HepG2 (cell line): ENCODE results near the gene THADA. TPM values are rescaled to one million over a fixed set of nuclear protein-coding genes. Genes with fewer than 3 reads are reported as not detected.

Experiments used
- ASH2L ChIP-seq: fragments of 300-600, 200-600 bp; sonication (generic); IDR thresholded peaks from 2 replicates; pipeline ENCODE4 v1.7.0; 2017; ENCODE audit warnings: low read depth, mild to moderate bottlenecking, moderate library complexity, mixed read lengths, low read length; ENCODE audit not compliant: insufficient read length
- ERF ChIP-seq: IDR thresholded peaks from 2 replicates; pipeline ENCODE4 v1.6.1; 2018; ENCODE audit warnings: missing biosample characterization, missing genetic modification reagents
- FOXA1 ChIP-seq, 2 experiments: fragments of 450-650 bp in 1 of 2; sonication (generic) in 1 of 2; formaldehyde crosslinking in 1 of 2; IDR thresholded peaks; 2 replicates each; pipeline versions ENCODE4 v1.4.0 to v1.6.1; 2016 to 2020; ENCODE audit warnings: missing genetic modification reagents in 1 of 2
- HDAC2 ChIP-seq: sonication (generic); formaldehyde crosslinking; IDR thresholded peaks from 2 replicates; pipeline ENCODE4 v1.4.0; 2020; ENCODE audit warnings: missing genetic modification reagents
- HOXA5 ChIP-seq: sonication (generic); formaldehyde crosslinking; IDR thresholded peaks from 2 replicates; pipeline ENCODE4 v1.4.0; 2020; ENCODE audit warnings: missing genetic modification reagents
- JUND ChIP-seq: sonication (generic); formaldehyde crosslinking; IDR thresholded peaks from 2 replicates; pipeline ENCODE4 v1.8.0; 2022; ENCODE audit warnings: mild to moderate bottlenecking, missing genetic modification reagents
- PAX8 ChIP-seq: sonication (generic); formaldehyde crosslinking; IDR thresholded peaks from 2 replicates; pipeline ENCODE4 v1.8.0; 2022; ENCODE audit warnings: mild to moderate bottlenecking, missing genetic modification reagents, borderline replicate concordance
- SALL1 ChIP-seq: sonication (generic); formaldehyde crosslinking; IDR thresholded peaks from 2 replicates; pipeline ENCODE4 v1.8.0; 2022; ENCODE audit warnings: mild to moderate bottlenecking, missing genetic modification reagents
- SOX13 ChIP-seq, 3 experiments: fragments of 450-650 bp in 1 of 3; sonication (generic) in 1 of 3; formaldehyde crosslinking in 1 of 3; IDR thresholded peaks in 2 of 3; conservative IDR thresholded peaks in 1 of 3; 2 replicates each; pipeline versions ENCODE4 v1.5.0 to v1.6.1; 2016 to 2020; ENCODE audit warnings: antibody characterized with exemption in 1 of 3, mild to moderate bottlenecking in 1 of 3, missing compliant biosample characterization in 1 of 3, missing genetic modification reagents in 1 of 3, moderate library complexity in 1 of 3
- ZFP82 ChIP-seq: sonication (generic); formaldehyde crosslinking; IDR thresholded peaks from 2 replicates; pipeline ENCODE4 v1.5.1; 2020; ENCODE audit warnings: mild to moderate bottlenecking, missing genetic modification reagents, borderline replicate concordance
- ZNF3 ChIP-seq: IDR thresholded peaks from 2 replicates; pipeline ENCODE4 v1.7.0; 2017; ENCODE audit warnings: inconsistent platforms
- ZNF556 ChIP-seq: sonication (generic); formaldehyde crosslinking; IDR thresholded peaks from 2 replicates; pipeline ENCODE4 v1.4.0; 2020; ENCODE audit warnings: mild to moderate bottlenecking, missing genetic modification reagents, borderline replicate concordance
- ZNF788 ChIP-seq: sonication (generic); formaldehyde crosslinking; IDR thresholded peaks from 2 replicates; pipeline ENCODE4 v1.5.0; 2020; ENCODE audit warnings: mild to moderate bottlenecking, missing genetic modification reagents, borderline replicate concordance
- ZZZ3 ChIP-seq: sonication (generic); formaldehyde crosslinking; IDR thresholded peaks from 2 replicates; pipeline ENCODE4 v1.4.0; 2020; ENCODE audit warnings: missing genetic modification reagents, mild to moderate bottlenecking, borderline replicate concordance
- polyA plus RNA-seq, 8 experiments: library from polyadenylated mRNA; depleted of rRNA in 3 of 8; stranded (reverse) in 7 of 8; unstranded in 1 of 8; fragments of >200 nt; fragmentation: Illumina TruSeq in 4 of 8; extraction: Trizol in 4 of 8; gene quantifications; 2 replicates each; pipeline versions ENCODE4 v1.2.1 to v1.2.3, GENCODE V29; 2011 to 2016; ENCODE audit warnings: low read depth in 4 of 8, missing spikeins in 1 of 8, mixed read lengths in 1 of 8; ENCODE audit not compliant: insufficient read depth in 1 of 8
- total RNA-seq, 5 experiments: library from RNA; depleted of rRNA; stranded (reverse); fragments of >200 nt; fragmentation: Illumina TruSeq; extraction: Trizol; gene quantifications; 2 replicates each; pipeline ENCODE4 v1.2.3, GENCODE V29; 2016; ENCODE audit warnings: low read depth in 1 of 5
- TF ChIP-seq, protein P1 (sequence below): sonication (generic); formaldehyde crosslinking; IDR thresholded peaks from 2 replicates; pipeline ENCODE4 v1.5.0; 2020; ENCODE audit warnings: mild to moderate bottlenecking, missing genetic modification reagents
- TF ChIP-seq, protein P2 (sequence below): sonication (generic); formaldehyde crosslinking; conservative IDR thresholded peaks from 2 replicates; pipeline ENCODE4 v1.8.1; 2023; ENCODE audit warnings: missing genetic modification reagents
- TF ChIP-seq, protein P3 (sequence below): sonication (generic); formaldehyde crosslinking; IDR thresholded peaks from 2 replicates; pipeline ENCODE4 v1.4.0; 2020; ENCODE audit warnings: missing genetic modification reagents, borderline replicate concordance

The THADA gene
- total and polyA plus RNA-seq, 2 of the 13 experiments (the other 11 are each of a cell fraction or from before 2014, with no cell fraction given): 12.7 to 21.7 TPM

DNA sequence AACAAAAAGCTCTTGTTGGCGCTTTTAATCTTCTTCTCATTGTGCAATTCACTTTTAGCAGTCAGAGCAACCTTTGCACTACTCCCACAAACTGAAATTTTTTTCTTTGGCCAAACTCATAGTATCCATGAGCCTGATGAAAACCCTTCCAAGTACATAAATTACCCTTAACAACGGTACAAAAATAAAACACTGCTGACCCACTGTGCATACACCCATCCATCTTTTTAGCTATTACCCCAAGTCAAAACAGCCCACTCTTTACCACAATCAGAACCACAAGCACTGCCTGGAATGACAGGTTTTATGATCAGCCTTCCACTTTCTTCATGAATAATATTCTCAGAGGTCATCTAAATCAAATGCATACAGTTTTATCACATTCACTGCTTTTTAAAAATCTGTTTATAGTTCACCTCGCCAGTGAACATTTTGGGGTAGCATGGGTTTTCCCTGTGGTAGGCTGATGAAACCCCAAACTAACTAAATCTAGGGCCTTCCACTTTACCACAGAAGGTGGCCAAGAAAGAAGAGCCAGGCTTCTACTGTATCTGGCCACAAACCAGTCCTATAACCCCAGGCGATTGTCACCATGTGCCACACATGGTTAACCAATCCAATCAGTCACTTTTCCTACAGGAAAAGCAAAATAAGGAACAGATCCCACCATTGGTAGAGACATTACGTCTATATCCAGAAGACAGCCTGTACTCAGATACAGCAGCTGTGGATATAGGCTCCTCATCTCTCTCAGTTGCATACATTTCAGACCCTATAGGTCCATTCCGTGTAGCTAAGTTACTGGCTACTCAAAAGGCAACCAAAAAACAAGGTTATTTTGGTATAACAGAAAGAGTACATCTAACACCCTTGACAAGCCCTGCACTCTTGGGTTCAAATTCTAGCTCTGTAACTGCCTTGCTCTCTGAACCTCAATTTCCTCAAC lies 171.3 kb downstream of the THADA start (continued):
- no peak for TF ChIP-seq PAX8 (CRISPR knock-in tag)
- TF ChIP-seq, protein P1, sequence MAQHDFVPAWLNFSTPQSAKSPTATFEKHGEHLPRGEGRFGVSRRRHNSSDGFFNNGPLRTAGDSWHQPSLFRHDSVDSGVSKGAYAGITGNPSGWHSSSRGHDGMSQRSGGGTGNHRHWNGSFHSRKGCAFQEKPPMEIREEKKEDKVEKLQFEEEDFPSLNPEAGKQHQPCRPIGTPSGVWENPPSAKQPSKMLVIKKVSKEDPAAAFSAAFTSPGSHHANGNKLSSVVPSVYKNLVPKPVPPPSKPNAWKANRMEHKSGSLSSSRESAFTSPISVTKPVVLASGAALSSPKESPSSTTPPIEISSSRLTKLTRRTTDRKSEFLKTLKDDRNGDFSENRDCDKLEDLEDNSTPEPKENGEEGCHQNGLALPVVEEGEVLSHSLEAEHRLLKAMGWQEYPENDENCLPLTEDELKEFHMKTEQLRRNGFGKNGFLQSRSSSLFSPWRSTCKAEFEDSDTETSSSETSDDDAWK (CRISPR knock-in tag): no peak
- 0 out of 2 replicates have a peak, but pooled peaks have one; percentile 51 for TF ChIP-seq ZNF788 (CRISPR knock-in tag)
- TF ChIP-seq ASH2L: peak; percentile 87
- TF ChIP-seq HDAC2 (CRISPR knock-in tag): peak; percentile 88
- TF ChIP-seq SALL1 (CRISPR knock-in tag): peak; percentile 51; the same call in 1 of the 2 replicates
- no peak for TF ChIP-seq FOXA1 (IDR thresholded peaks at IDR 0.05)
- peak; percentile 68; the same call in 1 of the 2 replicates for TF ChIP-seq FOXA1 (CRISPR knock-in tag; IDR thresholded peaks at IDR 0.05)
- TF ChIP-seq ZZZ3 (CRISPR knock-in tag): no peak
- no peak for TF ChIP-seq ZNF556 (CRISPR knock-in tag)
- no peak for TF ChIP-seq JUND
- TF ChIP-seq, protein P2, sequence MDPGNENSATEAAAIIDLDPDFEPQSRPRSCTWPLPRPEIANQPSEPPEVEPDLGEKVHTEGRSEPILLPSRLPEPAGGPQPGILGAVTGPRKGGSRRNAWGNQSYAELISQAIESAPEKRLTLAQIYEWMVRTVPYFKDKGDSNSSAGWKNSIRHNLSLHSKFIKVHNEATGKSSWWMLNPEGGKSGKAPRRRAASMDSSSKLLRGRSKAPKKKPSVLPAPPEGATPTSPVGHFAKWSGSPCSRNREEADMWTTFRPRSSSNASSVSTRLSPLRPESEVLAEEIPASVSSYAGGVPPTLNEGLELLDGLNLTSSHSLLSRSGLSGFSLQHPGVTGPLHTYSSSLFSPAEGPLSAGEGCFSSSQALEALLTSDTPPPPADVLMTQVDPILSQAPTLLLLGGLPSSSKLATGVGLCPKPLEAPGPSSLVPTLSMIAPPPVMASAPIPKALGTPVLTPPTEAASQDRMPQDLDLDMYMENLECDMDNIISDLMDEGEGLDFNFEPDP (CRISPR knock-in tag): peak; percentile 85; the same call in 1 of the 2 replicates
- TF ChIP-seq, protein P3, sequence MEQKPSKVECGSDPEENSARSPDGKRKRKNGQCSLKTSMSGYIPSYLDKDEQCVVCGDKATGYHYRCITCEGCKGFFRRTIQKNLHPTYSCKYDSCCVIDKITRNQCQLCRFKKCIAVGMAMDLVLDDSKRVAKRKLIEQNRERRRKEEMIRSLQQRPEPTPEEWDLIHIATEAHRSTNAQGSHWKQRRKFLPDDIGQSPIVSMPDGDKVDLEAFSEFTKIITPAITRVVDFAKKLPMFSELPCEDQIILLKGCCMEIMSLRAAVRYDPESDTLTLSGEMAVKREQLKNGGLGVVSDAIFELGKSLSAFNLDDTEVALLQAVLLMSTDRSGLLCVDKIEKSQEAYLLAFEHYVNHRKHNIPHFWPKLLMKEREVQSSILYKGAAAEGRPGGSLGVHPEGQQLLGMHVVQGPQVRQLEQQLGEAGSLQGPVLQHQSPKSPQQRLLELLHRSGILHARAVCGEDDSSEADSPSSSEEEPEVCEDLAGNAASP (CRISPR knock-in tag): peak; percentile 69; the same call in 1 of the 2 replicates
- TF ChIP-seq ZNF3 (CRISPR knock-in tag): peak; percentile 75; the same call in 1 of the 2 replicates
- peak; percentile 67; the same call in 1 of the 2 replicates for TF ChIP-seq ERF (CRISPR knock-in tag)
- TF ChIP-seq SOX13 (IDR thresholded peaks at IDR 0.05): no peak
- TF ChIP-seq SOX13 (CRISPR knock-in tag; conservative IDR thresholded peaks at IDR 0.05 in 1 of 2, IDR thresholded peaks at IDR 0.05 in 1 of 2): peak in 1 of 2 experiments; percentile 95; a peak in 2 of 4 replicates
- TF ChIP-seq ZFP82 (CRISPR knock-in tag): no peak
- peak; percentile 77; the same call in 1 of the 2 replicates for TF ChIP-seq HOXA5 (CRISPR knock-in tag)
